ENCODE measurements around the gene C1orf167. TPM values are rescaled to one million over a fixed set of nuclear protein-coding genes. Genes with fewer than 3 reads are reported as not detected.

C1orf167 gene
- polyA plus RNA-seq = not detected

DNA sequence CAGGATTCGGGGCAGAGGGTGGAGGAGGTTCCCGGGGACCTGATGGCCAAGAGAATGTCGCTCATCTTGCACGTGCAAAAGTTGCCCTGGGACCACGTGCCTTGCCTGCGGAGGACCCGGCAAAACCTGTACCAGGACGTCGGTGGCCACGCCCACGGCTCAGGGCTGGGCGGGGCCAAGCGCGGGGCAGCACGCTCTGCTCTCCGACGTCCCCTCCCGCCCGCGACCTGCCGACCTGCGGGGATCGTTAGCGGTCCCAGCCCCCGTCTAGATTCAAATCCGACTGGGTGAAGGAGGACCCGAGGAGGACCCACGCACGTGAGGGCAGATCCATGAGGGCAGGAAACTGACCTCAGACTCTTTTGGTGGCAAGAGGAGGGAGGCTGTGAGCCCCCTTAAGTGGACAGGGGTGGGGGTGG is at the start of gene C1orf167:
Gene C1orf167, plus strand, starts transcription at position 206 of the 419 bp plus-strand sequence. CDS start 2,208 bp downstream, outside the sequence.
- peaks cover 16% of the 10 kb centered on the region for H3K27me3 Mint-ChIP-seq
- peak within 1 kb of the TSS in 1 of 3 donors; percentile 90 for H3K27ac Mint-ChIP-seq
- H3K36me3 Mint-ChIP-seq = peaks cover 3% of the 10 kb centered on the region
- no peaks in the 10 kb centered on the region for H3K9me3 Mint-ChIP-seq
- H3K4me1 Mint-ChIP-seq = peaks cover 0 to 1% (median 0%) of the 10 kb centered on the region in 3 donors
- peak within 1 kb of the TSS in 1 of 4 donors; percentile 76 for H3K4me3 Mint-ChIP-seq

GRCh38 chr1:11712285-11712684 is 49.7 kb upstream of the C1orf167 start:
- Mint-ChIP-seq H3K4me3 (no peak overlapping the region), H3K4me1 (peaks cover 0 to 3% (median 0%) of the 10 kb centered on the region in 3 donors), H3K9me3 (peaks cover 0 to 2% (median 0%) of the 10 kb centered on the region in 3 donors), H3K27ac (no peak overlapping the region), H3K36me3 (no peaks in the 10 kb centered on the region), H3K27me3 (peaks cover 6% of the 10 kb centered on the region)

GRCh38 chr1:11713095-11713494 is 48.9 kb upstream of the C1orf167 start:
- Mint-ChIP-seq H3K4me3 (no peak overlapping the region), H3K27me3 (peaks cover 6% of the 10 kb centered on the region), H3K9me3 (peaks cover 0 to 2% (median 0%) of the 10 kb centered on the region in 3 donors), H3K27ac (no peak overlapping the region), H3K36me3 (no peaks in the 10 kb centered on the region), H3K4me1 (peaks cover 0 to 3% (median 0%) of the 10 kb centered on the region in 3 donors)

- H3K4me3 Mint-ChIP-seq = no peak overlapping the region
- peaks cover 6 to 10% (median 7%) of the 10 kb centered on the region in 3 donors for H3K4me1 Mint-ChIP-seq
- H3K9me3 Mint-ChIP-seq = no peaks in the 10 kb centered on the region
- no peaks in the 10 kb centered on the region for H3K27me3 Mint-ChIP-seq
- no peaks in the 10 kb centered on the region for H3K36me3 Mint-ChIP-seq
- peak overlapping the region in 1 of 3 donors; percentile 10 for H3K27ac Mint-ChIP-seq
These were observed 47.0 kb upstream of the C1orf167 start for GRCh38 chr1:11714831-11715575.

- Mint-ChIP-seq H3K27ac (peak overlapping the region; percentile 48 to 94 (median 81)), H3K4me1 (peaks cover 6 to 11% (median 7%) of the 10 kb centered on the region in 3 donors), H3K9me3 (no peaks in the 10 kb centered on the region), H3K36me3 (no peaks in the 10 kb centered on the region), H3K27me3 (no peaks in the 10 kb centered on the region), H3K4me3 (peak overlapping the region; percentile 86 to 94 (median 91))
These were observed 42.5 kb upstream of the C1orf167 start for GRCh38 chr1:11719313-11720032.

GRCh38 chr1:11720033-11720376 is 42.0 kb upstream of the C1orf167 start:
- Mint-ChIP-seq H3K27me3 (no peaks in the 10 kb centered on the region), H3K4me1 (peaks cover 6 to 11% (median 7%) of the 10 kb centered on the region in 3 donors), H3K9me3 (no peaks in the 10 kb centered on the region), H3K36me3 (no peaks in the 10 kb centered on the region), H3K27ac (peak overlapping the region; percentile 48 to 94 (median 81)), H3K4me3 (peak overlapping the region in 3 of 4 donors; percentile 89 to 94 (median 93))

GRCh38 chr1:11720525-11720924 is 41.5 kb upstream of the C1orf167 start:
- peak overlapping the region in 1 of 4 donors; percentile 12 for H3K4me3 Mint-ChIP-seq
- no peaks in the 10 kb centered on the region for H3K9me3 Mint-ChIP-seq
- H3K36me3 Mint-ChIP-seq = no peaks in the 10 kb centered on the region
- H3K4me1 Mint-ChIP-seq = peaks cover 7 to 14% (median 9%) of the 10 kb centered on the region in 3 donors
- no peak overlapping the region for H3K27ac Mint-ChIP-seq
- no peaks in the 10 kb centered on the region for H3K27me3 Mint-ChIP-seq

DNA sequence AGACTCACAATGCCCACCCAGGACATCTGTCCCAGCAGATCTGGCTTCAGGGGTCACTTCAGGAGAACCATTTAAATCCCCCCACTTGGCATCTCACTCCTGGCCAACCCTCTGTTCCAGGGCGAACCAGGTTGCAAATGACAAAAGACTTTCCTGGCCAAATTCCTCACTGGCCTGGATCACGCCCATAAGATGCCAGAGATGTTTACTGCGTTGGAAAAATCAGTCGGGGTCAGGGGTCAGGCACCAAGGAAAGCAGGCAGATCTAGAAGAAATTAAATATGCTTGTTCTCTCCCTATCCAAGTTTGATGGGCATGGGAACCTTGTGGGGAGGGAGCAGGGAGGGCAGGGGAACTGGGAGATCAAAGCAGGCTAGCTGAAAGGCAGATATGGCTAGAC is 40.7 kb upstream of the C1orf167 start:
- Mint-ChIP-seq H3K36me3 (no peaks in the 10 kb centered on the region), H3K27me3 (no peaks in the 10 kb centered on the region), H3K4me3 (peak overlapping the region in 1 of 4 donors; percentile 12), H3K27ac (no peak overlapping the region), H3K4me1 (peaks cover 9 to 17% (median 11%) of the 10 kb centered on the region in 3 donors), H3K9me3 (no peaks in the 10 kb centered on the region)

GRCh38 chr1:11722538-11722937 is 39.5 kb upstream of the C1orf167 start:
- no peak overlapping the region for H3K4me3 Mint-ChIP-seq
- H3K36me3 Mint-ChIP-seq = no peaks in the 10 kb centered on the region
- H3K27ac Mint-ChIP-seq = no peak overlapping the region
- no peaks in the 10 kb centered on the region for H3K27me3 Mint-ChIP-seq
- no peaks in the 10 kb centered on the region for H3K9me3 Mint-ChIP-seq
- H3K4me1 Mint-ChIP-seq = peaks cover 9 to 17% (median 11%) of the 10 kb centered on the region in 3 donors

GRCh38 chr1:11725616-11726015 is 36.4 kb upstream of the C1orf167 start:
- Mint-ChIP-seq H3K4me1 (peaks cover 12 to 17% (median 15%) of the 10 kb centered on the region in 3 donors), H3K36me3 (no peaks in the 10 kb centered on the region), H3K27ac (no peak overlapping the region), H3K4me3 (peak overlapping the region in 2 of 4 donors; percentile 26 to 68), H3K9me3 (no peaks in the 10 kb centered on the region), H3K27me3 (no peaks in the 10 kb centered on the region)

- no peak overlapping the region for H3K27ac Mint-ChIP-seq
- no peaks in the 10 kb centered on the region for H3K27me3 Mint-ChIP-seq
- H3K4me3 Mint-ChIP-seq = peak overlapping the region in 1 of 4 donors; percentile 65
- H3K36me3 Mint-ChIP-seq = no peaks in the 10 kb centered on the region
- peaks cover 16 to 25% (median 23%) of the 10 kb centered on the region in 3 donors for H3K4me1 Mint-ChIP-seq
- no peaks in the 10 kb centered on the region for H3K9me3 Mint-ChIP-seq
These were observed 34.9 kb upstream of the C1orf167 start for GRCh38 chr1:11727119-11727518.

GRCh38 chr1:11728126-11728806 is 33.7 kb upstream of the C1orf167 start:
- no peaks in the 10 kb centered on the region for H3K27me3 Mint-ChIP-seq
- H3K36me3 Mint-ChIP-seq = no peaks in the 10 kb centered on the region
- H3K4me3 Mint-ChIP-seq = no peak overlapping the region
- H3K4me1 Mint-ChIP-seq = peaks cover 17 to 25% (median 23%) of the 10 kb centered on the region in 3 donors
- H3K27ac Mint-ChIP-seq = no peak overlapping the region
- no peaks in the 10 kb centered on the region for H3K9me3 Mint-ChIP-seq

DNA sequence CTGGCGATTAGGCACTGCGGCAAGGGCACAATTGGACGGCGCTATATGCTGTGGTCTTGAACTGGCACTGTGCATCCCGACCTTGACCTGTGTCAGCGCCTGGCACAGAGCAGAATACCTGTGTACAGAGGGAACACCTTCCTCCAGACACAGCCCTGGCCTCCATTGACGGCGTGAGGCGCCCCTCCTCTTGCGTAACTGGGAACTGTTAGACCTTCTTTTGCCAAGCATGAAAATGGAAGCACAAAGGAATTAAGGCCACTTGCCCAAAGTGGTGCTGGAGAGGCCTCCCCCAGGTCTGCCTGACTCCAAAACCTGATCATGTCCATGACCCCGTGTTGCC is 32.9 kb upstream of the C1orf167 start:
- Mint-ChIP-seq H3K9me3 (no peaks in the 10 kb centered on the region), H3K36me3 (no peaks in the 10 kb centered on the region), H3K27me3 (no peaks in the 10 kb centered on the region), H3K4me3 (peak overlapping the region in 1 of 4 donors; percentile 65), H3K4me1 (peaks cover 17 to 25% (median 23%) of the 10 kb centered on the region in 3 donors), H3K27ac (no peak overlapping the region)

- peak overlapping the region; percentile 64 to 93 (median 84) for H3K4me3 Mint-ChIP-seq
- H3K4me1 Mint-ChIP-seq = peaks cover 17 to 25% (median 25%) of the 10 kb centered on the region in 3 donors
- H3K27ac Mint-ChIP-seq = peak overlapping the region in 2 of 3 donors; percentile 44 to 76
These were observed 32.2 kb upstream of the C1orf167 start for GRCh38 chr1:11729498-11730428.

More at GRCh38 chr1:11729498-11730428, 32.2 kb upstream of the C1orf167 start:
- Mint-ChIP-seq H3K36me3 (no peaks in the 10 kb centered on the region), H3K27me3 (no peaks in the 10 kb centered on the region), H3K9me3 (no peaks in the 10 kb centered on the region)

All from IgD-negative memory B cell (primary cell).